Panc1 (cell line): ENCODE data around the gene TRAF2. TPM values are rescaled to one million over a fixed set of nuclear protein-coding genes. Genes with fewer than 3 reads are reported as not detected.

Experiments used
- ATAC-seq: fragments of 200-7000 bp; cut with Tn5 transposase; 2 replicates; pipeline ENCODE4 v1.9.1; 2020; ENCODE audit warnings: mild to moderate bottlenecking, moderate library complexity
- BruUV-seq: library from RNA; stranded (reverse); fragments of 400-500 nt; replicated peaks from 2 replicates; lab custom pipeline; 2021; lab: Mats Ljungman, UMichigan
- CTCF ChIA-PET: fragments of 300-600 bp; sonication (Branson Sonifier 250); formaldehyde crosslinking; loops from one replicate; lab custom pipeline; 2022; ENCODE audit warnings: antibody characterized with exemption; lab: Charles Lee
- POLR2A ChIA-PET: fragments of 300-600 bp; sonication (Branson Sonifier 250); formaldehyde crosslinking; loops from one replicate; lab custom pipeline; 2022; ENCODE audit warnings: antibody characterized with exemption; lab: Charles Lee
- DNase-seq: peaks from one replicate; pipeline ENCODE4 v3.0.0-alpha.2; 2010; ENCODE audit warnings: low read depth, low spot score
- H3K27ac ChIP-seq: 2 replicates; pipeline ENCODE4 v1.5.1; 2011; ENCODE audit warnings: mild to moderate bottlenecking, low read length, inconsistent platforms
- H3K27me3 ChIP-seq: fragments of 200-500 bp; sonication (Bioruptor generic); 2 replicates; pipeline ENCODE4 v1.6.0; 2014; ENCODE audit warnings: low read length, inconsistent platforms; ENCODE audit not compliant: control insufficient read depth, insufficient read depth
- H3K36me3 ChIP-seq: fragments of 200-500 bp; sonication (Bioruptor generic); 2 replicates; pipeline ENCODE4 v1.5.1; 2014; ENCODE audit warnings: inconsistent platforms, mild to moderate bottlenecking, low read length, moderate library complexity; ENCODE audit not compliant: control insufficient read depth, insufficient read depth
- H3K4me1 ChIP-seq: 2 replicates; pipeline ENCODE4 v1.5.1; 2011; ENCODE audit warnings: inconsistent platforms, mild to moderate bottlenecking, low read length, moderate library complexity; ENCODE audit not compliant: control insufficient read depth, insufficient read depth
- H3K4me3 ChIP-seq, 2 experiments: 2 replicates each; pipeline ENCODE4 v1.5.1; 2011 to 2012; ENCODE audit warnings: low read depth in 2 of 2, low read length in 2 of 2, mild to moderate bottlenecking in 2 of 2, inconsistent platforms in 1 of 2, moderate library complexity in 1 of 2
- H3K9me3 ChIP-seq: fragments of 200-500 bp; sonication (Bioruptor generic); 2 replicates; pipeline ENCODE4 v1.5.1; 2014; ENCODE audit warnings: low read depth, mild to moderate bottlenecking, inconsistent platforms, low read length, moderate library complexity; ENCODE audit not compliant: control insufficient read depth, insufficient read depth
- POLR2AphosphoS5 ChIP-seq: IDR thresholded peaks from 2 replicates; pipeline ENCODE4 v1.6.1; 2012; ENCODE audit warnings: mild to moderate bottlenecking, low read depth, low read length, moderate library complexity
- REST ChIP-seq, 2 experiments: IDR thresholded peaks; 2 replicates each; pipeline ENCODE4 v1.6.1; 2011 to 2012; ENCODE audit warnings: low read depth in 2 of 2, control low read depth in 1 of 2, low read length in 1 of 2, mild to moderate bottlenecking in 1 of 2, moderate library complexity in 1 of 2; ENCODE audit not compliant: insufficient read depth in 1 of 2
- SIN3A ChIP-seq: IDR thresholded peaks from 2 replicates; pipeline ENCODE4 v1.6.1; 2012; ENCODE audit warnings: low read depth, mild to moderate bottlenecking, low read length, moderate library complexity, borderline replicate concordance; ENCODE audit not compliant: insufficient read depth
- TCF7L2 ChIP-seq: IDR thresholded peaks from 2 replicates; pipeline ENCODE4 v1.6.1; 2011; ENCODE audit warnings: mild to moderate bottlenecking, low read depth, low read length, inconsistent platforms
- in situ Hi-C: cut with HindIII; loops from 2 replicates; pipeline ENCODE4 v1.10.0; 2016; ENCODE audit warnings: low sequenced_read_pairs, low pct_unique_long_range_greater_than_20kb
- intact Hi-C: fragments of 100-400 bp; cut with micrococcal nuclease; formaldehyde crosslinking; loops from one replicate; pipeline ENCODE4 v1.10.0; 2022; ENCODE audit not compliant: unreplicated experiment
- total RNA-seq: library from RNA; stranded (reverse); gene quantifications from one replicate; pipeline ENCODE4 v1.2.1, GENCODE V29; 2021; ENCODE audit not compliant: unreplicated experiment
- TF ChIP-seq, protein P1 (sequence below): fragments of 450-650 bp; IDR thresholded peaks from 2 replicates; pipeline ENCODE4 v1.5.1; 2017; ENCODE audit warnings: mild to moderate bottlenecking

The TRAF2 gene
- total RNA-seq, 1 experiment from 2014 or later: 48.7 TPM

DNA sequence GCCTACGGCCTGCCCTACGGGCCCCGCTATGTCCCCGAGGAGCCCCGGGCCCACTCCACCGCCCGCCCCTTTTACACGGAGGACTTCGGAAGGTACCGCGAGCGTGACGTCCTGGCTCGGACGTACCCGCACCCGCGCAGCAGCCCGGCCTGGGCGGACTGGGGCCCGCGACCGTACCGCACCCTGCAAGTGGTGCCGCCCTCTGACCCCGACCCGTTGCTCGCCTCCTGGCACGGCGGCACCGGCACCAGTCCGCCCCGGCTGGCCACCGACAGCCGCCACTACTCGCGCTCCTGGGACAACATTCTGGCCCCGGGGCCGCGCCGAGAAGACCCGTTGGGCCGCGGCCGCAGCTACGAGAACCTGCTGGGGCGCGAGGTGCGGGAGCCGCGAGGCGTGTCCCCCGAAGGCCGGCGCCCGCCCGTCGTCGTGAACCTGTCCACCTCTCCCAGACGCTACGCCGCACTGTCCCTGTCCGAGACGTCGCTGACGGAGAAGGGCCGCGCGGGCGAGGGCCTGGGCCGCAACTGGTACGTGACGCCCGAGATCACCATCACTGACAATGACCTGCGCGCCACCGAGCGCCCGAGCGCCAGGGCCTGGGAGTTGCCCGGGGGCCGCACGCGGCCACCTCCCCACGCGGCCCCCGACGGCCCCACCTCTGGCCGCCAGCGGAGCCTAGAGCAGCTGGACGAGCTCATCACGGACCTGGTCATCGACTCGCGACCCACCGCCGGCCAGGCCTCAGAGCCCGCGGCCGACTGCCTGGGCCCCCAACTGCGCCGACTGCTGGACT, 40.7 kb upstream of the TRAF2 start:
- Histone ChIP-seq H3K4me1 (peaks cover 14% of the 10 kb centered on the region), H3K27ac (no peak overlapping the region), H3K36me3 (no peaks in the 10 kb centered on the region), H3K27me3 (no peaks in the 10 kb centered on the region), H3K4me3 (no peak overlapping the region), H3K9me3 (no peaks in the 10 kb centered on the region)
- ChIA-PET CTCF (no interaction called here), POLR2A (no interaction called here)
- no peak for DNase-seq
- intact Hi-C loops: no loop called here
- no peak for TF ChIP-seq SIN3A
- no peak for TF ChIP-seq POLR2AphosphoS5
- in situ Hi-C loops: no loop called here
- no TSS peak for BruUV-seq
- ATAC-seq: no peak

GRCh38 chr9:136846376-136847087, 39.8 kb upstream of the TRAF2 start:
- in situ Hi-C loops (no loop called here), intact Hi-C loops (no loop called here)
- BruUV-seq: no TSS peak
- ChIA-PET CTCF (no interaction called here), POLR2A (no interaction called here)
- Histone ChIP-seq H3K4me3 (no peak overlapping the region), H3K4me1 (peaks cover 15% of the 10 kb centered on the region), H3K27ac (no peak overlapping the region), H3K36me3 (no peaks in the 10 kb centered on the region), H3K9me3 (no peaks in the 10 kb centered on the region), H3K27me3 (no peaks in the 10 kb centered on the region)
- DNase-seq (no peak), ATAC-seq (no peak)
- TF ChIP-seq, protein P1, sequence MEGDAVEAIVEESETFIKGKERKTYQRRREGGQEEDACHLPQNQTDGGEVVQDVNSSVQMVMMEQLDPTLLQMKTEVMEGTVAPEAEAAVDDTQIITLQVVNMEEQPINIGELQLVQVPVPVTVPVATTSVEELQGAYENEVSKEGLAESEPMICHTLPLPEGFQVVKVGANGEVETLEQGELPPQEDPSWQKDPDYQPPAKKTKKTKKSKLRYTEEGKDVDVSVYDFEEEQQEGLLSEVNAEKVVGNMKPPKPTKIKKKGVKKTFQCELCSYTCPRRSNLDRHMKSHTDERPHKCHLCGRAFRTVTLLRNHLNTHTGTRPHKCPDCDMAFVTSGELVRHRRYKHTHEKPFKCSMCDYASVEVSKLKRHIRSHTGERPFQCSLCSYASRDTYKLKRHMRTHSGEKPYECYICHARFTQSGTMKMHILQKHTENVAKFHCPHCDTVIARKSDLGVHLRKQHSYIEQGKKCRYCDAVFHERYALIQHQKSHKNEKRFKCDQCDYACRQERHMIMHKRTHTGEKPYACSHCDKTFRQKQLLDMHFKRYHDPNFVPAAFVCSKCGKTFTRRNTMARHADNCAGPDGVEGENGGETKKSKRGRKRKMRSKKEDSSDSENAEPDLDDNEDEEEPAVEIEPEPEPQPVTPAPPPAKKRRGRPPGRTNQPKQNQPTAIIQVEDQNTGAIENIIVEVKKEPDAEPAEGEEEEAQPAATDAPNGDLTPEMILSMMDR: no peak
- TF ChIP-seq SIN3A (no peak), REST (IDR thresholded peaks at IDR 0.05; ENCODE audit: insufficient read depth in 1 of 2, low read depth in 2 of 2, low read length in 1 of 2) (no peak), POLR2AphosphoS5 (no peak), TCF7L2 (no peak)
